ENCODE measurements around the gene FHIT.

DNA sequence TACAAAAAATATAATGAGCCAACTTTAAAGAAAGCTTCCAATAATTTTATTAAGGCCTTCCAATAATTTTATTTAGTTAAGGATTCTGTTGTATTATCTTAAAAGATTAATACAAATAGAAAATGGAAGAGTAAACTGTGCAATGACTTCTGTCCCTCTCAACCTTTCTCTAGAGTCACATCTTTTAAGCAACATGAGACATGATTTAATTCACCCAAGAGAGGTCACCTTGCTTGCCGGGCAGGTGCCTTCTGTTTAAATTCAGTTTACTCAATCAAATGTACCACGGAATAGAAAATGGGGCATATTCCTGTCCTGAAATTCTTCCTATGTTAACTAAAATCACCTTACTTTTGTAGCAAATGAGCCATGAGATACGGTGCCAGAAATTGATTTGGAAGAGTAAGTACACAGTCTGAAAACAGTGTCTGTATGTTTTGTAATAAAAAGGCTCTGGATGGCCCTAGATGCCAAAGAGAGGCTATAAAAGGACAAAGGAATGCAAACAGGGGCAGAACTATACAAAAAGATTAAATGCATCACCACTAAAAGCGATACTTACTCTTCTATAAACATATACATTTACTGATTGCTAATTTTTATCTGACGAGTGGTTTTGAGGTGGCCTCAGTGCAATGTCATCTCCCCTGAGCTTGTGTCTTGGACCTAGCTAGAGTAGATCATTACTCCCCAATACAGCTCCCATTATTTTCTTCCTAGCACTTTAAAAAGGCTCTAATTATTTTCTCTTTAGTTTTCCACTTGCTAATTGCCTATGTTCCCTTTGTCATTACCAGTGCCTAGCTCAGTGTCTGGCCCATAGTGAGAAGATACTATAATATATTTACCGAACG lies 134.0 kb downstream of the FHIT start:
- TF ChIP-seq, protein P1, sequence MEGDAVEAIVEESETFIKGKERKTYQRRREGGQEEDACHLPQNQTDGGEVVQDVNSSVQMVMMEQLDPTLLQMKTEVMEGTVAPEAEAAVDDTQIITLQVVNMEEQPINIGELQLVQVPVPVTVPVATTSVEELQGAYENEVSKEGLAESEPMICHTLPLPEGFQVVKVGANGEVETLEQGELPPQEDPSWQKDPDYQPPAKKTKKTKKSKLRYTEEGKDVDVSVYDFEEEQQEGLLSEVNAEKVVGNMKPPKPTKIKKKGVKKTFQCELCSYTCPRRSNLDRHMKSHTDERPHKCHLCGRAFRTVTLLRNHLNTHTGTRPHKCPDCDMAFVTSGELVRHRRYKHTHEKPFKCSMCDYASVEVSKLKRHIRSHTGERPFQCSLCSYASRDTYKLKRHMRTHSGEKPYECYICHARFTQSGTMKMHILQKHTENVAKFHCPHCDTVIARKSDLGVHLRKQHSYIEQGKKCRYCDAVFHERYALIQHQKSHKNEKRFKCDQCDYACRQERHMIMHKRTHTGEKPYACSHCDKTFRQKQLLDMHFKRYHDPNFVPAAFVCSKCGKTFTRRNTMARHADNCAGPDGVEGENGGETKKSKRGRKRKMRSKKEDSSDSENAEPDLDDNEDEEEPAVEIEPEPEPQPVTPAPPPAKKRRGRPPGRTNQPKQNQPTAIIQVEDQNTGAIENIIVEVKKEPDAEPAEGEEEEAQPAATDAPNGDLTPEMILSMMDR (IDR thresholded peaks at IDR 0.05), result no peak
- no peak for TF ChIP-seq POLR2A (IDR thresholded peaks at IDR 0.05)
